Transverse colon (tissue), 4 donors: ENCODE measurements around the gene PACC1.

Experiments used
- POLR2A ChIP-seq: fragments of 450-650 bp; IDR thresholded peaks from one replicate; pipeline ENCODE4 v1.6.1; 2016; ENCODE audit warnings: antibody characterized with exemption, mild to moderate bottlenecking, moderate library complexity
- POLR2AphosphoS5 ChIP-seq, 3 donors: sonication (generic); formaldehyde crosslinking; IDR thresholded peaks; one replicate each; pipeline ENCODE4 v1.6.1; 2016; ENCODE audit warnings: antibody characterized with exemption in 3 of 3
- TF ChIP-seq, protein P1 (sequence below), 5 experiments: fragments of 200-600 bp in 3 of 5; fragments of 450-650 bp in 2 of 5; sonication (generic) in 3 of 5; IDR thresholded peaks; 1 replicate in 2 of 5; 2 replicates in 3 of 5; pipeline ENCODE4 v1.5.1; 2016 to 2017; ENCODE audit warnings: antibody characterized with exemption in 5 of 5, inconsistent platforms in 3 of 5, mild to moderate bottlenecking in 2 of 5, moderate library complexity in 1 of 5

DNA sequence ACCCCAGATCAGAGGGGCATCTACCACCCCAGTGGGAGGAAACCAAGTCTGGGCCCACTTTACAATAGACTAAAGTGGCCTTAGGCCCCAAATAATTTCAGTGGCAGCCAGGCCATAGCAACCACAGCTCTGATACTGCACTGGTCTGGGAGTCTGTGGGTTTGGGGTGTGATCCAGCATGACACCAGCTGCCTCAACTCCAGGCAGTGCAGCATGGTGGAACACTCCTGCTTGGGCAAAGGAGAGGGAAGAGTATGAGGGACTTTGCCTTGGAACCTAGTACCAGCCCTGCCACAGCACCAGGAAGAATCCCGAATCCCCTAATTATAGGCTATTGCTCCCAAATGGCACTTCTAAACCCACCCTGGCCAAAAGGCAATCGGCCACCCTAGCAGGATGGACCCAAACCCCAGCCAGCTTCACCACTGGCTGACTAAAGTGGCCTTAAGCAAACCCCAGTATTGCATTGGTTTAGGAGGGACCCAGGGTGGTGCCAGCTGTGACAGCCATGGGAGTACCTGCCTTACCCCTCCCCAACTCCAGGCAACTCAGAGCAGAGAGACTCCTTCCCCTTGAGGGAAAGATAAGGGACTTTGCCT, 47.1 kb downstream of the PACC1 start:
- TF ChIP-seq POLR2AphosphoS5 (IDR thresholded peaks at IDR 0.05) = no peak
- TF ChIP-seq, protein P1, sequence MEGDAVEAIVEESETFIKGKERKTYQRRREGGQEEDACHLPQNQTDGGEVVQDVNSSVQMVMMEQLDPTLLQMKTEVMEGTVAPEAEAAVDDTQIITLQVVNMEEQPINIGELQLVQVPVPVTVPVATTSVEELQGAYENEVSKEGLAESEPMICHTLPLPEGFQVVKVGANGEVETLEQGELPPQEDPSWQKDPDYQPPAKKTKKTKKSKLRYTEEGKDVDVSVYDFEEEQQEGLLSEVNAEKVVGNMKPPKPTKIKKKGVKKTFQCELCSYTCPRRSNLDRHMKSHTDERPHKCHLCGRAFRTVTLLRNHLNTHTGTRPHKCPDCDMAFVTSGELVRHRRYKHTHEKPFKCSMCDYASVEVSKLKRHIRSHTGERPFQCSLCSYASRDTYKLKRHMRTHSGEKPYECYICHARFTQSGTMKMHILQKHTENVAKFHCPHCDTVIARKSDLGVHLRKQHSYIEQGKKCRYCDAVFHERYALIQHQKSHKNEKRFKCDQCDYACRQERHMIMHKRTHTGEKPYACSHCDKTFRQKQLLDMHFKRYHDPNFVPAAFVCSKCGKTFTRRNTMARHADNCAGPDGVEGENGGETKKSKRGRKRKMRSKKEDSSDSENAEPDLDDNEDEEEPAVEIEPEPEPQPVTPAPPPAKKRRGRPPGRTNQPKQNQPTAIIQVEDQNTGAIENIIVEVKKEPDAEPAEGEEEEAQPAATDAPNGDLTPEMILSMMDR (IDR thresholded peaks at IDR 0.05) = no peak
- TF ChIP-seq POLR2A = no peak
